IMR-90 (cell line): ENCODE measurements around the gene CACNA2D3. TPM values are rescaled to one million over a fixed set of nuclear protein-coding genes. Genes with fewer than 3 reads are reported as not detected.

ENCODE experiments used
- ATAC-seq: fragments of 200-7000 bp; cut with Tn5 transposase; 2 replicates; pipeline ENCODE4 v1.9.1; 2020; ENCODE audit warnings: low read depth, mild to moderate bottlenecking, moderate library complexity
- BruUV-seq: library from RNA; stranded (reverse); fragments of 400-500 nt; replicated peaks from 2 replicates; lab custom pipeline; 2021; lab: Mats Ljungman, UMichigan
- CTCF ChIA-PET: fragments of 300-600 bp; formaldehyde crosslinking; extraction: SDS; loops from one replicate; lab custom pipeline; 2021; ENCODE audit warnings: antibody characterized with exemption; lab: Yijun Ruan, JAX
- POLR2A ChIA-PET: fragments of 300-600 bp; sonication (Branson Sonifier 250); formaldehyde crosslinking; loops from one replicate; lab custom pipeline; 2022; ENCODE audit warnings: antibody characterized with exemption; ENCODE audit not compliant: unreplicated experiment; lab: Charles Lee
- DNase-seq: peaks from one replicate; pipeline ENCODE4 v3.0.0; 2013
- H2AFZ ChIP-seq: replicated peaks from 2 replicates; pipeline ENCODE3; 2013; ENCODE audit warnings: low read length, mild to moderate bottlenecking; ENCODE audit not compliant: poor library complexity
- H2AK5ac ChIP-seq: 2 replicates; pipeline ENCODE4 v1.6.1; 2013; ENCODE audit warnings: low read depth, low read length, inconsistent platforms
- H2AK9ac ChIP-seq: replicated peaks from 2 replicates; pipeline ENCODE3; 2013; ENCODE audit warnings: mild to moderate bottlenecking, low read depth, low read length, moderate library complexity; ENCODE audit not compliant: poor library complexity
- H2BK120ac ChIP-seq: 2 replicates; pipeline ENCODE4 v1.6.1; 2013; ENCODE audit warnings: low read depth, low read length, inconsistent platforms
- H2BK15ac ChIP-seq: 3 replicates; pipeline ENCODE4 v1.6.1; 2013; ENCODE audit warnings: low read depth, low read length, inconsistent platforms
- H2BK20ac ChIP-seq: 2 replicates; pipeline ENCODE4 v1.6.1; 2013; ENCODE audit warnings: low read depth, mild to moderate bottlenecking, inconsistent platforms, low read length, moderate library complexity
- H2BK5ac ChIP-seq: 2 replicates; pipeline ENCODE4 v1.6.1; 2013; ENCODE audit warnings: mild to moderate bottlenecking, low read depth, low read length, inconsistent platforms; ENCODE audit not compliant: poor library complexity, severe bottlenecking
- H3K14ac ChIP-seq: replicated peaks from 2 replicates; pipeline ENCODE4 v1.6.1; 2013; ENCODE audit warnings: low read depth, low read length, inconsistent platforms
- H3K18ac ChIP-seq: 2 replicates; pipeline ENCODE4 v1.6.1; 2013; ENCODE audit warnings: low read depth, low read length, control low read depth
- H3K23ac ChIP-seq: 2 replicates; pipeline ENCODE4 v1.6.1; 2013; ENCODE audit warnings: low read depth, low read length, inconsistent platforms
- H3K27ac ChIP-seq: 2 replicates; pipeline ENCODE4 v1.5.1; 2013; ENCODE audit warnings: mild to moderate bottlenecking, control low read depth, low read length; ENCODE audit not compliant: insufficient read depth
- H3K27me3 ChIP-seq: 2 replicates; pipeline ENCODE4 v1.6.1; 2013; ENCODE audit warnings: low read length; ENCODE audit not compliant: control insufficient read depth, insufficient read depth
- H3K36me3 ChIP-seq: 2 replicates; pipeline ENCODE4 v1.6.1; 2013; ENCODE audit warnings: low read length, mixed read lengths; ENCODE audit not compliant: control insufficient read depth, insufficient read depth
- H3K4ac ChIP-seq: 2 replicates; pipeline ENCODE4 v1.6.1; 2013; ENCODE audit warnings: low read depth, low read length, inconsistent platforms
- H3K4me1 ChIP-seq: 2 replicates; pipeline ENCODE4 v1.6.1; 2013; ENCODE audit warnings: low read length, mixed read lengths; ENCODE audit not compliant: control insufficient read depth, insufficient read depth
- H3K4me2 ChIP-seq: 2 replicates; pipeline ENCODE4 v1.6.1; 2013; ENCODE audit warnings: low read depth, mild to moderate bottlenecking, control low read depth, low read length, moderate library complexity
- H3K4me3 ChIP-seq: 2 replicates; pipeline ENCODE4 v1.5.1; 2013; ENCODE audit warnings: low read depth, mild to moderate bottlenecking, control low read depth, low read length, moderate library complexity; ENCODE audit not compliant: insufficient read depth
- H3K56ac ChIP-seq: 2 replicates; pipeline ENCODE4 v1.6.1; 2013; ENCODE audit warnings: low read length, inconsistent platforms; ENCODE audit not compliant: insufficient read depth; ENCODE audit errors: extremely low read depth
- H3K79me1 ChIP-seq, 2 experiments: 2 replicates each; pipeline ENCODE4 v1.6.1; 2013; ENCODE audit warnings: low read length in 2 of 2, inconsistent platforms in 1 of 2, low read depth in 1 of 2
- H3K9ac ChIP-seq: 2 replicates; pipeline ENCODE4 v1.6.1; 2013; ENCODE audit warnings: low read depth, low read length, control low read depth
- H3K9me1 ChIP-seq: 2 replicates; pipeline ENCODE4 v1.6.1; 2013; ENCODE audit warnings: low read length, inconsistent platforms; ENCODE audit not compliant: insufficient read depth
- H3K9me3 ChIP-seq: 2 replicates; pipeline ENCODE4 v1.6.1; 2013; ENCODE audit warnings: low read length; ENCODE audit not compliant: control insufficient read depth, insufficient read depth
- H4K20me1 ChIP-seq: 2 replicates; pipeline ENCODE4 v1.6.1; 2013; ENCODE audit warnings: low read length, inconsistent platforms; ENCODE audit not compliant: insufficient read depth
- H4K5ac ChIP-seq: 2 replicates; pipeline ENCODE4 v1.6.1; 2013; ENCODE audit warnings: mild to moderate bottlenecking, low read depth, low read length, control low read depth
- H4K8ac ChIP-seq, 2 experiments: 2 replicates each; pipeline ENCODE4 v1.6.1; 2013; ENCODE audit warnings: low read depth in 2 of 2, low read length in 2 of 2, control low read depth in 1 of 2, inconsistent platforms in 1 of 2
- H4K91ac ChIP-seq: 2 replicates; pipeline ENCODE4 v1.6.1; 2013; ENCODE audit warnings: low read depth, low read length, inconsistent platforms; ENCODE audit not compliant: insufficient read depth
- MAFK ChIP-seq: IDR thresholded peaks from 2 replicates; pipeline ENCODE4 v1.6.1; 2012; ENCODE audit warnings: low read depth, low read length, improper control_type of control experiment
- NFE2L2 ChIP-seq: fragments of 150-350 bp; IDR thresholded peaks from 2 replicates; pipeline ENCODE4 v1.6.1; 2016; ENCODE audit warnings: low read depth, mild to moderate bottlenecking, low read length
- RAD21 ChIP-seq: IDR thresholded peaks from 2 replicates; pipeline ENCODE4 v1.6.1; 2012; ENCODE audit warnings: low read length, improper control_type of control experiment
- RCOR1 ChIP-seq: IDR thresholded peaks from 2 replicates; pipeline ENCODE4 v1.6.1; 2012; ENCODE audit warnings: mild to moderate bottlenecking, low read length, improper control_type of control experiment; ENCODE audit not compliant: insufficient replicate concordance
- WGBS, 2 experiments: methylation state at CpG; one replicate each; pipeline versions ENCODE4 v1.1.5 to v1.1.7; 2013; ENCODE audit warnings: missing lambda C conversion rate in 2 of 2; ENCODE audit not compliant: insufficient read length in 1 of 2; ENCODE audit errors: extremely low coverage in 2 of 2; 5-methylcytosine and 5-hydroxymethylcytosine counted together
- dilution Hi-C: fragments of 300-500 bp; cut with HindIII; formaldehyde crosslinking; loops from one replicate; pipeline ENCODE4 v1.14.3; 2018; ENCODE audit warnings: low sequenced_read_pairs; ENCODE audit not compliant: unreplicated experiment
- in situ Hi-C: fragments of 300-500 bp; cut with MboI; formaldehyde crosslinking; loops from 3 replicates; pipeline ENCODE4 v1.14.3; 2019; ENCODE audit warnings: low sequenced_read_pairs, inconsistent platforms, mixed read lengths
- intact Hi-C: fragments of 100-400 bp; cut with micrococcal nuclease; formaldehyde crosslinking; loops from 2 replicates; pipeline ENCODE4 v1.10.0; 2022
- polyA plus RNA-seq, 3 experiments: library from polyadenylated mRNA; depleted of rRNA; stranded (reverse); fragments of >200 nt; gene quantifications; 2 replicates each; pipeline ENCODE4 v1.2.3, GENCODE V29; 2012; ENCODE audit warnings: low replicate concordance in 1 of 3
- total RNA-seq: library from RNA; depleted of rRNA; stranded (reverse); fragments of >200 nt; gene quantifications from 2 replicates; pipeline ENCODE4 v1.2.3, GENCODE V29; 2012

CACNA2D3 gene
- total and polyA plus RNA-seq, 2 of the 4 experiments (the other 2 are of a cell fraction) = 0.36 to 0.41 TPM

DNA sequence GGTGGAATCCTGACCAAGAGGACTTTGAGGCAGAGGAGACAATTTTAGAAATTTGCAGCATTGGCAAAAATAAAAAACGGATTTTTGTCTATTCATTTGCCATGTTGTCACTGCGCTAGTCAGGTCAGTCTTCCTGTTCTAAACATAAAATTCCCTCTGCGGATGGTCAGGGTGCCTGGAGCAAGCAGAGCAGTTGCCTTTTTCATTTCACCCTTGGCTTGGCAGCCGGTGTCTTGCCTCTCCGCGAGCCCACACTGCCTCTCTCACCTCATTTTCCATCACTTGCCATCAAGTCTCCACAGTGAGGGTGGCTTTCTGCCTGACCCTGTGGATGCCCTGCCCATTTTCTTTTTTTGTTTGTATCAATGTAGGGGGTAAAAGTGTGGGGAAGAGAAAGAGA, 409.4 kb downstream of the CACNA2D3 start:
- Histone ChIP-seq H3K36me3 (no peaks in the 10 kb centered on the region), H3K14ac (no peak overlapping the region), H3K23ac (no peak overlapping the region), H3K4ac (no peak overlapping the region), H2BK120ac (no peak overlapping the region), H4K8ac (no peak overlapping the region), H2BK20ac (no peak overlapping the region), H3K27me3 (no peaks in the 10 kb centered on the region), H2BK15ac (no peak overlapping the region), H3K9ac (no peak overlapping the region), H3K9me3 (peaks cover 10% of the 10 kb centered on the region), H3K27ac (no peak overlapping the region), H3K4me3 (no peak overlapping the region), H3K56ac (no peak overlapping the region), H2AK5ac (no peak overlapping the region), H2AK9ac (no peak overlapping the region), H4K20me1 (no peaks in the 10 kb centered on the region), H3K18ac (no peak overlapping the region), H3K4me1 (no peaks in the 10 kb centered on the region), H3K79me1 (no peaks in the 10 kb centered on the region), H2BK5ac (no peak overlapping the region), H2AFZ (no peak overlapping the region), H4K91ac (no peak overlapping the region), H3K4me2 (no peak overlapping the region), H3K9me1 (no peaks in the 10 kb centered on the region), H4K5ac (no peak overlapping the region)
- TF ChIP-seq RCOR1 (no peak), NFE2L2 (no peak), RAD21 (no peak), MAFK (0 out of 2 replicates have a peak, but pooled peaks have one; percentile 16)
- dilution Hi-C loops (no loop called here), intact Hi-C loops (no loop called here), in situ Hi-C loops (no loop called here)
- no TSS peak for BruUV-seq
- 40% methylated on average over 2 of the region's 6 CpGs; no CpG with 5 or more reads in 1 of the 2 experiments for WGBS, 2 experiments
- ChIA-PET POLR2A (no interaction called here), CTCF (no interaction called here)
- DNase-seq (no peak), ATAC-seq (no peak)
